GM18508 (cell line): Measurements from ENCODE around the gene SS18.

Experiments
- ATAC-seq: cut with Tn5 transposase; IDR thresholded peaks from one replicate; pipeline ENCODE4 v1.9.1; 2021; ENCODE audit warnings: moderate number of reproducible peaks; ENCODE audit not compliant: insufficient read depth, unreplicated experiment

SS18 gene

DNA sequence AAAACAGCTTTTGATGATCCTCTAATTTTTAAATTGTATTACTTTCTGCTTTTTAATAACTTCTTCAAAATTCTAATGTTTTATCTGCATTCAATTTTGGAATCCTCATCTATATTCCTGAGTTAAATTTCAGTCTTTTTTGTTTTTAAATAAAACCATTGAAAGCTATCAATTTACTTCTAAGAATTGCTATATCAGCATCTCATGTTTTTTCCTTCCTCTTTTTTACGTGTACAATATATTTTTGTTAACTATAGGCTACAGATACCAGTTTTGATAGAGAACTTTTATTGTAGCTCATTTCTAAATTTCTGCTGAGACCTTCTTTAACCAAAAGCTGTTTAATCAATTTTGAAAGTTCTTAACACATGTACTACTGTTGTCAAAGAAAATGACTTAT is 84.5 kb downstream of the SS18 start:
- no peak for ATAC-seq

DNA sequence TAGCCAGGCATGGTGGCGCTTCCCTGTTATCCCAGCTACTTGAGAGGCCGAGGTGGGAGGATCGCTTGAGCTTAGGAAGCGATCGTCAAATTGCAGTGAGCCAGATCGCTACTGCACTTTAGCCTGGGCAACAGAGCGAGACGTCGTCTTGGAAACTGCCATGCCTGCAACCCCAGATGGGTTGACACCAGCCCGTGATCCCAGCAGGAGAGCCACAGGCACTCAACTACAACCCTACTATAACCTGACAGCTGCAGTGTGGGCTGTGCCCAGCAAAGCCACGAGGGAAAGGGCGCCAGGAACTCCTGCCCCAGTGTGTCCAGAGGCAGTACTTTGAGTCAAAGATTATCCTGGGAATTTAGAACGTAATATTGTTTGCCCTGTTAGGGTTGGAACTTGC is 85.6 kb downstream of the SS18 start:
- no peak for ATAC-seq

DNA sequence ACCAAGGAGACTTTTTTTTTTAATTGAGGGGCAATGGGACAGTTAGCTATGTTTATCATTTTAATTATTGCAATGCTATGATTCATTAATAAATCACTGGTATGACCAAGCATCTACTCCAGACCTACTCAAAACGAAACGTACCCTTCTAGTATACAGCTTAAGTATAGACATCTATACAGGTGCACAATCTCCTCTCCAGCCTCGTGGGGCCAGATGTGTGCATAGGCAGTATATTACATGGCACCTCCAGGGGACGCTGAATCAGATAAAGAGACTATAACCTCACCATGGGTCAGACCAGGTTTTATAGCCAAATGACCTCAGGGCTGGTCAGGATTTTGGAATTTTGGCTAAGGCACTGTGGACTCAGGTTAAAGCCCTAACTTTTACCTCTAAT is 86.6 kb downstream of the SS18 start:
- ATAC-seq: no peak

DNA sequence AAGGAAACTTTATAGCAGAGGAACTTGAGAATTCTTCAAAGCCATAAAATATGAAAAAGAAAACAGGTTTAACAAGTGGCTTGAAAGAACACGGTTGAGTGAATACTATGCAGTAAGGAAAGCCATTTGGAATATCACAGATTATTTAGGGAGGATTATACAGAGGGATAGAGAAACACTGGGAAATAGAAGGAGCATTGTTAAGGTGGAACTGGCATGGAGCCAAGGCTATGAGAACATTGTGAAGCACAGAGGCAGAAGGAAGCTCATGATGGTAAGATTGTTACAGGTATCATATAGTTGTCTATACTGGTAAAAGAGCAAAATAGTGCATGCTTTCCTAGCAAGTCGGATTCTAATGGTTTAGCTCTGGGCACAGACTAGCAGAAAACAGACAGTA is 87.1 kb downstream of the SS18 start:
- no peak for ATAC-seq

DNA sequence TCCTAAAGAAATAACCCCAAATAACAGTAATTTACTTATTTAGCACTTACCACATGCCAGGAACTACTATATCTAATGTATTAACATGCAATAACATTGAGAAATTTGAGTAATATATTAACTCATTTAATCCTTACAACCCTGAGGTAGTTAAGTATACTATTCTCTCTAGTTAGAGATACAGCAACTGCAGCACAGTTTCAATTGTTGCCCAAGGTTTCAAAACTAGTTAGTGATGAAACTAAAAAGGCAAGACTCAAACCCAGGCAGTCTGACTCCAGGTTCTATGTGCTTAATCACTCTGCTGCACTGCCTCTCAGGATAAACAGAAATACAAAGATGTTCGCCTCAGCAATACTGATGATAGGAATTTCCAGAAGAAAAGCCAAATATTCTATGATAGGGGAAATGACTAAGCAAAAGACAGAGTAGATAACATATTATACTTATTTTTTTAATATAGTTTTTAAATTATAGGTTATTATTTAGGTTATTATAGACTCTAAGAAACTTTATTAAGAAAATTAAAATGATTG is 88.0 kb downstream of the SS18 start:
- ATAC-seq: no peak

DNA sequence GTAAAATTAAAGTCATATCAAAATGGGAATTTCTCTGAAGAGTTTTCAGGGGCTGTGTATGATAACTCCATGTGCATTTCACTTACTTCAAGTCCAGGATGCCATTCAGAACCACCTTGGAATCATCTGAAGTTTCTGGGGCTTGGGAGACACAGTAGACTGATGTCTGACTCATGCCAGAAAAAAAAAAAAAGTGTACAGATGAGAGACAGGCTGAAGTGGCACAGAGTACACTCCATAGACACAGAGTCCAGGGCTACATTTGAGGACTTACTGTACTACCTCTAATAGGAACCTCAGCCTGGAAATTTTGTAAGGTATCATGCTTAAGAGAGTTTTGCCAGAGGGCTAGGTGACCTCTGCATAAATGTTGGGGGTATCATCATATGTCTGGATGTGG is 92.0 kb downstream of the SS18 start:
- no peak for ATAC-seq

DNA sequence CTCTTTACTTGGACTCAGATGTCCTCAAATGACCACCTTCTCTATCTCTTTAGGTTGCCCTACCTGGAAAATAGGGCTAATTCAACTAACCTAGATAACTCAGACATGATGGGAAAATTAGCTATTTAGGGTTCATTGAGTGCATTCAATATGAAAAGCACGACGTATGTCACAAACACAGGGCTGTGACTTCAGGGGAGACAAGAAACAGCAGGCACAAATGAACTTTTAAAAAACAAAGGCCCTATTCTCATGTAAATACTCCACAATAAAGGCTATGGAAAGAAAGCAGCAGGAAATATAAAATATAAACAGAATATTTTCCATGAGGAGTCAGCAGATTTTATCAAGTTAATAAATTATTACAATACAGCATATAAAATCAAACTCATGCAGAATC is 97.8 kb downstream of the SS18 start:
- no peak for ATAC-seq

DNA sequence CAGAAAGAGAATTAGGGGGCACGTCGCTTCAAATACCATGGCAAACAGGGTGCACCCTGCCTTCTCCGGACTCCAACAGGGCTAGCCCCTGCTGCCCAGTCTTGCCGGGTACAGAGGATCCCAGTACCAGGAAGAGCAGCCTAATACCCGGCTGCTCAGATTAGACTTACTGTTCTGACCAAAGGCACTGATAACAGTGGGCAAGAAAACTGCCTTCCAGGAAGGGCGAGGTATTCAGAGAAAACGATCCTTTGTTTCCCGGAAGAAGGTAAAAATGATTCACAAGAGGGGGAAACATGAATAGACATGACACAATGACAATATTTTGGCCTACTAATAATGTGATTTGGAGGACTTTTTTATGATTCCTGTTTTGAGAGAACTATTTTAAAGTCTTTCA is 99.9 kb downstream of the SS18 start:
- ATAC-seq: no peak

DNA sequence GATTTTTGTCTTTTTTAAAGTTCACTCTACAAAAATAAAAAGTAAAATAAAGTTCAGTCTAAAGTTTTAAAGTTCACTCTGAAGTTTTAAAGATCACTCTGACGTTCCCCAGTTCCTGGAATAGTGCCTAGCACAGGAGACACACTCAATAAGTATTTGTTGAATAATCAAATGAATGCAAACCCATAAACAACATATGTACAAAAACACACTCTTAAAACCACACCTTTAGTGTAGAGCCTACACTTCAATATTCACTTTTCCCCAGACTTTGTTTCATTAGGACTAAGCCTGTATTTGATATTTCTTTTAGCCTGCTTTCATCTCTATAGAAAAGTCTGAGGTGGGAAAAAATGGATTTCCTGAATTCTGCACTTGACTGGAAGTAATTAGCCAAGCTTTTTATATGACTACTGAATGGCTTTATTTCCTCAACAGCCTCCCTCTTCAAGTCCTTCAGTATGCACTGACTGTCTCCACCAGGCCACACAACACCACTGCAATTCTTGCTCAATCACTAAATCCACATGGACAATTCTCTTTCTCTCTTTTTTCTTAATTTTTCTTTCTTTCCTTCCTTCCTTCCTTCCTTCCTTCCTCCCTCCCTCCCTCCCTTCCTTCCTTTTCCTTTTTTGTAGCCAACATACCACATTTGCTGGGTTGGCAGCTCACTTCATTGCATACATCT is 104.6 kb downstream of the SS18 start:
- no peak for ATAC-seq

DNA sequence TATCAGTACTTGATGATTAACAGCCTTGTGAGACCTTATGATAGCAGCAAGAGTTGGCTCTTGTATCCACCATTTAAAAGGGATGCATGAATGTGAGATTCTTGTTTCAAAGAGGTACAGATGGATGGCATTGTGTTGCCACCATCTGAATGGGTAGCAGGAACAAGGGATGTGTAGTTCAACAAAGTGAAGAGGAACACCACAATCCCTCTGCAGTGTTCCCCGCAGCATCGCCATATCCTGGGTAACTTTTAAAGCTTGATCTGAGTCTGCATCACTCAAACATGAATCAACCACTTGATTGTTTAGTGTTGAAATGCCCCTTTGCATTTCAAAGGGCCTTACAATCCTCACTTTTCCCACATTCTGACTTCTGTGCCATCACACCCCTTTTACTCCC is 106.7 kb downstream of the SS18 start:
- no peak for ATAC-seq

DNA sequence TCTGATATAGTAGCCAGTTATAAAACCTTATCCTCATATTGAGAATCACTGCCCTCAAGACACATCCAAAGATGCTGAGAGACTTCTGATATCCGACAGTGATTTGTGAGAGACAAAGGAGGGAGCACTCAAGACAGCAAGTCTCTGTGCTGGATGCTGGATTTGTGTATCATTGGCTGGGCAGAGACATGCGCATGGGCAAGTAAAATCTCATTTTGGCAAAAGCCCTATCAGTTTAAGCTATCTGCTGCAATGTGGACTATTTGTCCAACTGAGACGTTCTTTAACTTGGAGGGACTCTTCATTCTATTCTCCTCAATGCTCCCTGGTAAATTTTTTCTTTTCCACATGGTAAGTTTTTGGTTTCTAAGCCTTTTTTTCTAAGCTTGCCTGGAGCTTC is 107.5 kb downstream of the SS18 start:
- no peak for ATAC-seq

DNA sequence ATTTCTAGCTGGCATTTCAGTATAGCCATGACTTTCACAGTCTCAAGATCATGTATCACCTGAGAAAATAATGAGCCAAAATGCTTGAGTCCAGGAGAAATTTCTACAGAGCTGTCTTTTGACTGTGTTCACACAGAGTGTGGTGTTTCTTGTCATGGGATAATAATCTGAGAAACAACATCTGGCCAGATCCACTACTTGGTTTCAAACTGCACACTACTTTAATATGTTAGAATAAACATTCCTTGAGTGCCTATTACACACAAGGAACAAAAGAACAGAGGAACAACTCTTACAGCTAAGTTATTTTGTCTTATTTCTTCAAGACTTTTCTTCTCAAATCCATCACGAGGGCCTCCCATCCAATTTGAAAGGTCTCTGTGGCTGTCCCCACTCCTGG is 108.3 kb downstream of the SS18 start:
- no peak for ATAC-seq

DNA sequence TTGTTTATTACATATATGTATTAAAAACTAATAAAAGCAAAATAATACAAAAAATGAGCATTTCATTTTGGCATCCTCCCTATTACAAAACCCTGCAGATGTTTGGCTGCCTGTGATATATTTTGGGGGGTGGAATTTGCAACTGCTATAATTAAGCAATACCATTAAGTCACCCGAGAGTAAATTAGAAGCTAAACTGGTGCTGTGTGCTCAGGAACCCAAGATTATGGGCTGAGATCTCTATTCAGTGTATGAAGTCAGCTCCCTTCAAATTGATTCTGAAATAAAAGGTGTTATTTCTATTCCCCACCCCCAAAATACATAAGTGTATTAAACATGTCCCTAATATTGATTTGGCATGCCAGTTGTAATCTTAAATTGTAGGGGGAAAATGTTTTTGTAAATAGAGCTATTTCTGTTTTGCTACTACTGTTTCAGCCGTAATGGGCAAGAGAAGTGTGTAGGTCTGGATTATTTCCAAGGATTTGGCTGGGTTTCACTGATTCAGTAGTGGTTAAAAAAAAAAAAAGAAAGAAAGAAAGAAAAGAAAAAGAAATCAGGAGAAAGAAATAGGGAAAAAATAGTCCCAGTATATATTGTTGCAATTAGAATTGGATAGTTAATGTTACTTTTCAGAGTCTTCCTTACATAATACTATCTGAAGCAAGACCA is 110.9 kb downstream of the SS18 start:
- ATAC-seq: no peak

DNA sequence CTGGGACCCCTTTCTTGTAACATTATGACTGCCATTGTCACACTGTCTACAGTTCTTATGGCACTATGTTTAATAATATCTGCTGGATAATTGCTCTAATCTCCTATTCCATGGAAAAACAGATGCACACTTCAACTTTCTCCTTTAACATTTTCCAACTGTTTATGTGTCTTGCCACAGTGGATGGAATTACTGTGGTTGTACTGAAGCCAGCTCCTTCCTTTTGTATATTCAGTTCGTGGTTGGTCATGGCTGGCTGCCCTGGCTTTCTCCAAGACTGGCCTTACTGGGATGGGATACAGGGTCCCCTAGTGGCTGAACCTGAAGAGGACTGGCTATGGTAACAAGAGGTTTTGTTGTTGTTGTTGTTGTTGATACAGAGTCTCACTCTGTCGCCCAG is 113.9 kb downstream of the SS18 start:
- ATAC-seq: no peak

DNA sequence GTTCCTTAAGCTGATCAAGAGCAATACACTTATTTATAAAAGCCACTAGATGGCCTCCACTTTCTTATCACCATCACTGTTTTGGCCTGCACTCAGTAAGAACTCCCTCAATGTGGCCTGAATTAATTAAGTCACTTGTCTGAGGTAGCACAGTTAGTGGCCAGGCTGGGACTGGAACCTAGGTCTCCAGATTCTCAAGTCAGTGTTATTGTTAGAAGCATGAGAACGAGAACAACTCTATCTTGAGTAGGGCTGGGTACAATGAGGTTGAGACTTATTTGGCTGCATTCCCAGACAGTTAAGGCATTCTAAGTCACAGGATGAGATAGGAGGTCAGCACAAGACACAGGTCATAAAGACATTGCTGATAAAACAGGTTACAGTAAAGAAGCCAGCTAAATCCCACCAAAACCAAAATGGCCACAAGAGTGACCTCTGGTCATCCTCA is 115.8 kb downstream of the SS18 start:
- ATAC-seq: no peak
